HG03045 (cell line): Measurements from ENCODE around the gene AASS.
A peak's percentile ranks its signal among the peaks of the same experiment; 100 is the strongest.

Experiments used
- ATAC-seq: cut with Tn5 transposase; IDR thresholded peaks from one replicate; pipeline ENCODE4 v1.9.1; 2021; ENCODE audit warnings: mild to moderate bottlenecking, moderate library complexity; ENCODE audit not compliant: unreplicated experiment

AASS gene

GRCh38 chr7:122123746-122124145 lies 20.3 kb downstream of the AASS start:
- no peak for ATAC-seq

GRCh38 chr7:122118757-122119156 lies 25.3 kb downstream of the AASS start:
- ATAC-seq: no peak

GRCh38 chr7:122103064-122103463 lies 41.0 kb downstream of the AASS start:
- ATAC-seq: no peak

GRCh38 chr7:122100021-122100420 lies 44.0 kb downstream of the AASS start:
- ATAC-seq: no peak

GRCh38 chr7:122095642-122096041 lies 48.4 kb downstream of the AASS start:
- no peak for ATAC-seq

- ATAC-seq: no peak
Observed at GRCh38 chr7:122094549-122094948, 49.5 kb downstream of the AASS start.

GRCh38 chr7:122092964-122093797 lies 50.9 kb downstream of the AASS start:
- peak; percentile 92 for ATAC-seq

- no peak for ATAC-seq
Observed at GRCh38 chr7:122082670-122083069, 61.4 kb downstream of the AASS start.

GRCh38 chr7:122082160-122082559 lies 61.9 kb downstream of the AASS start:
- ATAC-seq: no peak

GRCh38 chr7:122073635-122074034 lies 70.4 kb downstream of the AASS start:
- no peak for ATAC-seq

GRCh38 chr7:122072924-122073599 lies 71.0 kb downstream of the AASS start:
- ATAC-seq: no peak

- ATAC-seq: no peak
Observed at GRCh38 chr7:122072272-122072671, 71.8 kb downstream of the AASS start.

GRCh38 chr7:122070834-122071233 lies 73.2 kb downstream of the AASS start:
- no peak for ATAC-seq

GRCh38 chr7:122070062-122070461 lies 74.0 kb downstream of the AASS start:
- no peak for ATAC-seq

- ATAC-seq: no peak
Observed at GRCh38 chr7:122068999-122069398, 75.0 kb downstream of the AASS start.

GRCh38 chr7:122068046-122068445 lies 76.0 kb downstream of the AASS start:
- no peak for ATAC-seq

- no peak for ATAC-seq
Observed at GRCh38 chr7:122067077-122067476, 77.0 kb downstream of the AASS start.

- ATAC-seq: no peak
Observed at GRCh38 chr7:122064971-122065370, 79.1 kb downstream of the AASS start.

- ATAC-seq: no peak
Observed at GRCh38 chr7:122063146-122063545, 80.9 kb downstream of the AASS start.

- no peak for ATAC-seq
Observed at GRCh38 chr7:122059542-122059941, 84.5 kb downstream of the AASS start.

- no peak for ATAC-seq
Observed at GRCh38 chr7:122056977-122057376, 87.1 kb downstream of the AASS start.

- no peak for ATAC-seq
Observed at GRCh38 chr7:122055073-122055472, 89.0 kb downstream of the AASS start.
